Muscle of leg (tissue), 11 donors: Measurements from ENCODE around the gene RECK. TPM values are rescaled to one million over a fixed set of nuclear protein-coding genes. Genes with fewer than 3 reads are reported as not detected.

ENCODE experiments used
- DNase-seq: peaks from one replicate; pipeline ENCODE4 v3.0.0; 2013
- H3K27ac ChIP-seq: one replicate; pipeline ENCODE4 v1.5.1; 2013; ENCODE audit warnings: mild to moderate bottlenecking, low read length, control low read depth
- H3K27me3 ChIP-seq: one replicate; pipeline ENCODE4 v1.6.1; 2013; ENCODE audit warnings: low read length; ENCODE audit not compliant: control insufficient read depth, insufficient read depth
- H3K36me3 ChIP-seq: one replicate; pipeline ENCODE4 v1.6.1; 2013; ENCODE audit warnings: low read length; ENCODE audit not compliant: control insufficient read depth, insufficient read depth
- H3K4me1 ChIP-seq: one replicate; pipeline ENCODE4 v1.6.1; 2013; ENCODE audit warnings: low read length; ENCODE audit not compliant: control insufficient read depth, insufficient read depth
- H3K4me3 ChIP-seq: one replicate; pipeline ENCODE4 v1.5.1; 2013; ENCODE audit warnings: low read length, control low read depth
- H3K9me3 ChIP-seq: replicated peaks from 2 replicates; pipeline ENCODE4 v1.6.1; 2013; ENCODE audit warnings: low read depth, low read length; ENCODE audit not compliant: control insufficient read depth
- WGBS: methylation state at CpG from one replicate; pipeline ENCODE4 v1.1.5; 2013; ENCODE audit warnings: missing lambda C conversion rate; ENCODE audit not compliant: insufficient coverage; 5-methylcytosine and 5-hydroxymethylcytosine counted together
- polyA plus RNA-seq, 8 donors: library from polyadenylated mRNA; unstranded; fragments of 120-200 nt; gene quantifications; one replicate each; pipeline versions ENCODE4 v1.2.1 to v1.2.3, GENCODE V29; 2013; ENCODE audit warnings: inconsistent platforms in 1 of 8, low replicate concordance in 1 of 8; ENCODE audit not compliant: insufficient read length in 8 of 8, insufficient read depth in 1 of 8
- total RNA-seq: library from RNA; stranded (reverse); fragments of 120-200 nt; gene quantifications from one replicate; pipeline ENCODE4 v1.2.4, GENCODE V29; 2013

The RECK gene
- total and polyA plus RNA-seq, 9 donors, result 15.3 to 45.7 (median 26.6) TPM

DNA sequence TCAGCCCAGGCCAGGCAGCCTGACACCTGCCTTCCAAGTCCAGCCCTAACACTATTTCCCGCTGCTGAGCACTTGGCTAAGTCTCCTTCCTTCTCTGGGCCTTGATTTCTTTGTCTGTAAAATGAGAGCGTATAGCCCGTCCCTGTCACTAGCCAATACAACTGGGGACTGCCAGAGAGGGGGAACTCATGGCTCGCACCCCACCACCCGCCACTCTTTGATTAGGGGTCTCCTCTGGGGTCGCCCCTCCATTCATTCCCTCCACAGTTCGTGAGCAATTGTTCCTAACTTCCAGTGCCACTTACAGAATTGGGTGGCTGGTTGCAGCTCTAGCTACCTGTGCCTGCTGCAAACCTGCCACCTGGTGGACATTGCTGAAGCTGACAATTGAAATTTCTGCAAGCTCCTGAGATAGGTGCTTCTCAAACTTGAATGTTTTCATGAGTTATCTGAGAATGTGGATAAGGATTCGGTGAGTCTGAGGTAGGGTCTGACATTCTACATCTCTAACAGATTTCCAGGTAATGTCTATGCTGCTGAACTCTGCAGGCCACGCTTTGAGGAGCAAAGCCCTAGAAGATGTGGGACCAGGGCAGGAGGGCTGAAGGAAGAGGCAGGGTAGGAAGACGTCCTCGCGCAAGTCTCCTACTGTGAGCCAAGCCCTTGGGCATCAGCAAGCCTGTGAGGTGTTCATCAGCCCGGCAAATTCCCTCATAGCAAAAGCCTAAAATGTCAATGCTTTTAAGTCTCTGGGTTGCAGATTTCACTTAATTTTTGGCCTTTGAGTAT, 13.3 kb upstream of the RECK start:
- no peak overlapping the region for H3K27ac ChIP-seq
- no peaks in the 10 kb centered on the region for H3K27me3 ChIP-seq
- DNase-seq, result peak; percentile 83
- 27% methylated on average over 10 of the region's 13 CpGs for WGBS
- no peak overlapping the region for H3K4me3 ChIP-seq
- H3K36me3 ChIP-seq, result no peaks in the 10 kb centered on the region
- no peaks in the 10 kb centered on the region for H3K9me3 ChIP-seq
- H3K4me1 ChIP-seq, result no peaks in the 10 kb centered on the region

DNA sequence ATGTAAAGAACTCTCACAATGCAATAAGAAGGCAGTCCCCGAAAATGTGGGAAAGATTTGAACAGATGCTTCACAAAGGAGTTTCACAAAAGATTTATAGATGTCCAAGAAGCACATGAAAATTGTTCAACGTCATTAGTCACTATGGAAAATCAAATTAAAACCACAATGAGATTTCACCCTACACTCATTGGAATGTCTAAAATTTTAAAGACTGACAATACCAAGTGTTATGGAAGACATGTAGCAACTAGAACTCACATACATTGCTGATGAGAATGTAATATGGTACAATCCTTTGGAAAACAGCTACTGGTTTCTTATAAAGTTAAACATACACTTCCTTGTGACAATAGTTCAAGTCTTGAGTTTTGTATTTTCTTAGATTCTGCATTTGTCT, 11.0 kb upstream of the RECK start:
- H3K27me3 ChIP-seq, result no peaks in the 10 kb centered on the region
- H3K4me3 ChIP-seq, result no peak overlapping the region
- H3K27ac ChIP-seq, result no peak overlapping the region
- no peaks in the 10 kb centered on the region for H3K36me3 ChIP-seq
- WGBS, result no CpG with 5 or more reads among the region's 2 CpGs
- DNase-seq, result no peak
- H3K9me3 ChIP-seq, result no peaks in the 10 kb centered on the region
- no peaks in the 10 kb centered on the region for H3K4me1 ChIP-seq

DNA sequence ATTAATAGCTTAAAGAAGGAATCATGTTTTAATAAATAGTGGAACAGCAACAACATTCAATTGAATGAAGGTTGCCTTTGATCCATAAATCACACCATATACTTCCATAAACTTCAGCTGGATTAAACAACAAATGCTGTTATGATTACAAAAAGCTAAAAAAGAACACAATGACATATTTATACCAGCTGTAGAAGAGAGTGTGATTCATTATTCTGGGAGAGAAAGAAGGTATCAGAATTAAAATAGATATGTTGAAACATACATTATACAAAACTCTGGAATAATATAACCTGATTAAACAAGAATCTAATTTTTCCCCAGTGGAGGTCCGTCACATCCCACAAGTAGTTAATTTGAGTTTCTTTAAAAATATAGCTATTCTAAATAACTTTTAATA, 7.5 kb upstream of the RECK start:
- no peak for DNase-seq
- no peaks in the 10 kb centered on the region for H3K27me3 ChIP-seq
- H3K27ac ChIP-seq, result no peak overlapping the region
- H3K4me1 ChIP-seq, result no peaks in the 10 kb centered on the region
- no peaks in the 10 kb centered on the region for H3K36me3 ChIP-seq
- H3K4me3 ChIP-seq, result no peak overlapping the region
- no peaks in the 10 kb centered on the region for H3K9me3 ChIP-seq
- WGBS, result no CpG with 5 or more reads among the region's 1 CpG

DNA sequence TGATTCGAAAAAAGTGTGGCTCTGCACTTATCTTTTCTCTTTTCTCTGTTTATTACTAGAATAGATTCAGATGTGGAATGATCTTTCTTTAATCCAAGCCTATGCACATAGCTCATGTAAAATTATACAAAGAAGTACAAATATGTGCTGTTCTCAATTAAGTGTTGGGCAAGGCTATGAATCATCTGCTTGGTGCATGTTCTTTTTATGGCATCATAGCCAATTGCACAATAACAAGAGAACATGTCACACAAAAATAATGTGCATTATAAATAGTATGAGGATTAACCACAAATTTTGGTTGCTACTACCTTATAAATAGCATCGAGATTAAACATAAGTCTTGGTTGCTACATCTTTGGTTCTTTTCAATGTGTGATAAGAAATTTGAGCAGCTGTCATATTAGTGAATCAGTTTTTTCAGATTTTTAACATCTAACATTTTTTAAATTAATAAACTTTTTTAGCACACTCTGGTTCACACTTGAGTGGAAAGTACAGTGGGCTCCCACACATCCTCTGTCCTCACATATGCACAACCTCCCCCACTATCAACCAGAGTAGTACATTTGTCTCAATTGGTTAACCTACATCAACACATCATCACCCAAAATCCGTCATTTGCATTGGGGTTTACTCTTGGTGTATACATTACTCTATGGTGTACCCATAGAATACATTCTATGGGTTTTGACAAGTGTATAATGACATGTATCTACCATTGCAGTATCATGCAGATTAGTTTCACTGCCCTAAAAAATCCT, 6.8 kb upstream of the RECK start:
- Histone ChIP-seq H3K9me3 (no peaks in the 10 kb centered on the region), H3K27me3 (no peaks in the 10 kb centered on the region), H3K36me3 (no peaks in the 10 kb centered on the region), H3K4me3 (no peak overlapping the region), H3K4me1 (no peaks in the 10 kb centered on the region), H3K27ac (no peak overlapping the region)
- WGBS, result no CpG with 5 or more reads among the region's 3 CpGs
- DNase-seq, result peak; percentile 15

DNA sequence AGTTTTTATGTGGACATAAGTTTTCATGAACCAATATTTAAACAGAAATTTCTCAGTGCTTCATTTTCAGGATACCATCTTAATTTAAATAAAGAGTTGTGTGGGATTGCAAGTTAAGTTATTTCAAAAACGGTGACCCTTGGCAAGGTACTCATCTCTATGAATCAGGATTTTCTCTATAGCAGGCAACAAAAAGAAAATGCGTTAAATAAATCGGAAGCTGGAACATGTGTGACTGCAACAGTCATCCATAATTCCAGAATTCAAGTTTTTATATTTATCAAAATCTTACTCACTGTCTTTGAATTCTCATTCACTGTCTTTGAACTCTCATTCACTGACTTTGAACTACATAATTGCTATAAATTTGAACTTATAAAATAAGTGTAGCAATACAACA, 5.8 kb upstream of the RECK start:
- Histone ChIP-seq H3K9me3 (no peaks in the 10 kb centered on the region), H3K4me3 (no peak overlapping the region), H3K36me3 (no peaks in the 10 kb centered on the region), H3K27me3 (no peaks in the 10 kb centered on the region), H3K27ac (no peak overlapping the region), H3K4me1 (no peaks in the 10 kb centered on the region)
- DNase-seq, result no peak
- no CpG with 5 or more reads among the region's 3 CpGs for WGBS

DNA sequence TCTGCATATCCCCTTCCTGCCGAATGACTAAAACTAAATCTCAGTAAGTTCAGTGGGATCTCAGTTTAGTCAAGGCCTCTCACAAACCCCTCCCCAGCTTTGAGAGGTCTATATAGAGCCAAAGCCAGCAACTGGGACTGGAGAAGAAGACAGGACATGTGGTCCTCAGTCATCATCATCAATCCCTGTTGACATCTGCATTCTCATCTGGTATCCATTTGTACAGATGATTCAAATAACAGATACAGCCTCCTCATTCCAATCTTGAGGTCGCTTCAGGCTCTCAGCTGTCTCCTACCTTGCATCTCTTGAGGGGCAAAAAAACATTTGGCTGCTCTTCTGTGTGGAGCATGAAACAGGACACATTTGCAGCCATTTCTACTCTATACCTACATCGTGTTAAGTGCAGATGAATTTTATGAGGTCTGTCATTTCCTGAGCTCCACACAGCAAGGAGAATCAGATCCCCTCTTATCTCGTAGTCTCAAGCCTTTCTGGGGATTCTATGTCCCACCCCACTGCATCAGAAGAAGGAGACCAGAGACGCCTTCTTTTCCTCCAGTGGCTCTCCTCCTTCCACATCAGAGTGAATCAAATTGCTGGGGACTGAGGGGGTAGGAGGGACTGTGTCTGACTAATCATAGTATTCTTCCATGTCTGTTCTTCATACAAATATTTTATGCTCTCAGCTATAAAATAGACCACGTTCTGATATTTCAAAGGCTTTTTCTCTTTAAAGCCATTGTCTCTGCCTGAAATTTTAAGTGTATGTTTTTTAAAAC, 4.7 kb upstream of the RECK start:
- DNase-seq, result no peak
- Histone ChIP-seq H3K4me1 (peaks cover 4% of the 10 kb centered on the region), H3K9me3 (no peaks in the 10 kb centered on the region), H3K4me3 (no peak overlapping the region), H3K36me3 (no peaks in the 10 kb centered on the region), H3K27me3 (no peaks in the 10 kb centered on the region), H3K27ac (no peak overlapping the region)
- WGBS, result 38% methylated on average over 1 of the region's 6 CpGs

DNA sequence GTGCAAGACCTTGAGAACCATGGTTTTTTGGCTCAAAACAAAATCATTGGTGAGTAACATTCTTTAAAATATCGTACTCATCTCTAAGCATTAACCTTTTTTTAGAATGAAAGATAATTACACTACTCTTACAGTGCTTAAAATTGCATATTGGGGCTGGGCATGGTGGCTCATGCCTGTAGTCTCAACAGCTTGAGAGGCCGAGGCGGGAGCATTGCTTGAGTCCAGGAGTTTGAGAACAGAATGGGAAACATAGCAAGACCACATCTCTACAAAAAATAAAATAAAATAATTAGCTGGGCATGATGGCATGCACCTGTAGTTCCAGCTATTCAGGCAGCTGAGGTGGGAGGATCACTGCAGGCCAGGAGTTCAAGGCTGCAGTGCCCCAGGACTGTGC, 2.9 kb upstream of the RECK start:
- peaks cover 10% of the 10 kb centered on the region for H3K4me1 ChIP-seq
- no peaks in the 10 kb centered on the region for H3K9me3 ChIP-seq
- H3K27ac ChIP-seq, result no peak overlapping the region
- H3K27me3 ChIP-seq, result no peaks in the 10 kb centered on the region
- no CpG with 5 or more reads among the region's 3 CpGs for WGBS
- H3K4me3 ChIP-seq, result no peak overlapping the region
- no peak for DNase-seq
- no peaks in the 10 kb centered on the region for H3K36me3 ChIP-seq

DNA sequence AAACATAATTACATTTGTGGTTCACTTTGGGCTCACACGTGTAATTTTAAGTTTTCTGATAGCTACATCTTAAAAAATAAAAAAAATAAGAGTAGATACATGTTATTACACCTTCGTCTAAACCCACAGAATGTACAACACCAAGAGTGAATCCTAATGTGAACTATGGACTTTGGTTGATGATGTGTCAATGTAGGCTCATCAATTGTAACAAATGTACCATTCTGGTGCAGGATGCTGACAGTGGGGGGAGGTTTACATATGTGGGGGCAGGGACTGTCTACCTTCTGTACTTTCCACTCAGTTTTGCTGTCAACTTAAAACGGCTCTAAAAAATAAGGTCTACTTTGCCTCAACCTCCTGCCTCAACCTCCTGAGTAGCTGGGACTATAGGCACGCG, 2.5 kb upstream of the RECK start:
- 80% methylated on average over 1 of the region's 5 CpGs for WGBS
- no peaks in the 10 kb centered on the region for H3K36me3 ChIP-seq
- H3K4me3 ChIP-seq, result no peak overlapping the region
- H3K27me3 ChIP-seq, result no peaks in the 10 kb centered on the region
- no peaks in the 10 kb centered on the region for H3K9me3 ChIP-seq
- DNase-seq, result no peak
- H3K4me1 ChIP-seq, result peaks cover 10% of the 10 kb centered on the region
- no peak overlapping the region for H3K27ac ChIP-seq

DNA sequence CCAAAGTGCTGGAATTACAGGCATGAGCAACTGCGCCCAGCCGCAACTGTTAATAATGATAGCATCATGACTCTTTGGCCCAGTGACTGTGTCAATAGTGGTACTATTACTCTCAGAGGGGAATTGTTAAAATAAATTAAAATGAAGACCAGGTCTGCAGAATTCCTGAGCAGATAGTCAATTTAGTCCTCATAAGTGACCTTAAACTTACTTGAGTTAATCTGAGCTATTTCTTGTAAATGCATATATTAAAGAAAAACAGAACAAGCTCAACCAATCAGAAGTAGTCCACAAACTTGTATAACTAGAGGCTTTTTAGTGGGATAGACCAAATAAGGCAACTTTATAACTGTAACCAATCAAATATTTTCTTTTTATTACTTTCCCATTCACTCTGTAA, 1.7 kb upstream of the RECK start:
- Histone ChIP-seq H3K4me3 (no peak overlapping the region), H3K27me3 (no peaks in the 10 kb centered on the region), H3K9me3 (no peaks in the 10 kb centered on the region), H3K4me1 (peaks cover 10% of the 10 kb centered on the region), H3K36me3 (no peaks in the 10 kb centered on the region), H3K27ac (no peak overlapping the region)
- WGBS, result no CpG with 5 or more reads among the region's 2 CpGs
- DNase-seq, result no peak

DNA sequence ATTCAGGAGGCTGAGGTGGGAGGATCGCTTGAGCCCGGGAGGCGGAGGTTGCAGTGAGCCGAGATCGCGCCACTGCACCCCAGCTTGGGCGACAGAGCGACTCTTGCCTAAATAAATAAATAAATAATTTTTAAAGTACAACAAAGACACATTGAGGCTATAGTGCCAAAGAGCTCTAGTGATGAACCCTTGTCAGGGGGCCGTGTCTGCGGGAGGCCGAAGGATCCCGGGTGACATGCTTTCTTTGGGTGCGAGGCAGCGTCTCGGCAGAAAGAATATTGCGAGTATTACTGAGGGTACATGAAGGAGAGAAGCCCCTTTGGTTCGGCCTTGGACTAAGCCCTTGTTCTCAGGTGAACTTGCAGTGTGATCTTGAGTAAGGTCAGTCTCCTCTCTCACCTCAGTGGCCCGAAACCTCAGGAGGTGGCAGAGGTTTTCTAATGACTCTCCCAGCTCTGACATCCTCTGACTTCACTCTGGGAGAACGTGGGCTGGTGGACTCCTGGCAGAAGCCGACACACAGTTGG, 397 bp upstream of the RECK start:
- H3K36me3 ChIP-seq, result no peaks in the 10 kb centered on the region
- peak overlapping the region; percentile 83 for H3K4me3 ChIP-seq
- WGBS, result 34% methylated on average over 12 of the region's 20 CpGs
- no peak for DNase-seq
- H3K27ac ChIP-seq, result no peak overlapping the region
- no peaks in the 10 kb centered on the region for H3K27me3 ChIP-seq
- H3K9me3 ChIP-seq, result no peaks in the 10 kb centered on the region
- H3K4me1 ChIP-seq, result peaks cover 10% of the 10 kb centered on the region
